ENCODE results near the gene IGFBP3. TPM values are rescaled to one million over a fixed set of nuclear protein-coding genes. Genes with fewer than 3 reads are reported as not detected.

The IGFBP3 gene
- total and polyA plus RNA-seq, 9 of the 15 experiments (the other 6 are each of a cell fraction or from before 2014, with no cell fraction given): 0.08 to 0.22 (median 0.10) TPM; not detected in 5

GRCh38 chr7:45873355-45873754 lies 47.7 kb downstream of the IGFBP3 start (continued):
- TF ChIP-seq ZNF277 (CRISPR knock-in tag; IDR thresholded peaks at IDR 0.05; ENCODE audit: borderline replicate concordance) (no peak), ZBTB26 (CRISPR knock-in tag; IDR thresholded peaks at IDR 0.05) (no peak)

GRCh38 chr7:45873035-45873354 lies 48.1 kb downstream of the IGFBP3 start, which contains the start of gene CCDC201:
CCDC201 (minus strand) TSS chr7:45873082; CDS start chr7:45873007, 75 bp downstream.
- Histone ChIP-seq H3K79me2 (ENCODE audit: control insufficient read depth, insufficient read depth, low read length) (no peaks in the 10 kb centered on the region), H3K4me1 (replicated peaks in 1 of 2; ENCODE audit: control insufficient read depth in 2 of 2, insufficient read depth in 2 of 2, low read length in 2 of 2) (no peaks in the 10 kb centered on the region; a peak in 1 of 5 replicates), H3K4me3 (no peak within 1 kb of the TSS), H3K9me1 (ENCODE audit: control insufficient read depth, insufficient read depth, low read length) (no peaks in the 10 kb centered on the region), H3K4me2 (ENCODE audit: insufficient read depth, low read length) (no peak within 1 kb of the TSS), H3K9me3 (replicated peaks; ENCODE audit: control insufficient read depth, insufficient read depth, low read depth, low read length) (no peaks in the 10 kb centered on the region), H3K36me3 (ENCODE audit: control insufficient read depth, insufficient read depth, low read length) (no peaks in the 10 kb centered on the region), H3K9ac (ENCODE audit: insufficient read depth in 1 of 2, low read depth in 2 of 2, low read length in 2 of 2) (no peak within 1 kb of the TSS), H2AFZ (ENCODE audit: low read depth, low read length) (no peak within 1 kb of the TSS), H3K27ac (ENCODE audit: extremely low read depth, low read depth, low read length) (no peak within 1 kb of the TSS), H3K27me3 (ENCODE audit: control insufficient read depth in 2 of 2, insufficient read depth in 2 of 2, low read length in 2 of 2) (no peaks in the 10 kb centered on the region), H4K20me1 (replicated peaks; ENCODE audit: control insufficient read depth, insufficient read depth, low read length) (no peaks in the 10 kb centered on the region)
- ATAC-seq (no peak), FAIRE-seq (no peak), DNase-seq (ENCODE audit: extremely low read depth in 1 of 4, low spot score in 3 of 4) (no peak)
- 7% methylated on average over 2 of the region's 7 CpGs for WGBS (ENCODE audit: insufficient coverage, low coverage, missing lambda C conversion rate)
- intact Hi-C loops (cut with micrococcal nuclease) (no loop called here), in situ Hi-C loops (cut with MboI) (loop anchor here (25.0 kb wide), 1 partner anchor 711 kb away; the partner anchor contains the start of gene RAMP3)
- BruUV-seq (replicated peaks): no TSS peak
- ChIA-PET CTCF (ENCODE audit: low intra/inter-chr PET ratio) (no interaction called here), POLR2A (no interaction called here)
- no peak for TF ChIP-seq ZNF232 (CRISPR knock-in tag; IDR thresholded peaks at IDR 0.05)
- no peak for TF ChIP-seq FOXJ3 (CRISPR knock-in tag; IDR thresholded peaks at IDR 0.05)
- TF ChIP-seq ETS1 (conservative IDR thresholded peaks at IDR 0.05; ENCODE audit: control insufficient read depth, low read depth, low read length): no peak
- no peak for TF ChIP-seq TAF9B (IDR thresholded peaks at IDR 0.05; ENCODE audit: partially characterized antibody)
- no peak for TF ChIP-seq KAT2B (IDR thresholded peaks at IDR 0.05; ENCODE audit: low read depth, low read length)
- no peak for TF ChIP-seq JUN (IDR thresholded peaks at IDR 0.05; ENCODE audit: borderline replicate concordance, low read depth, low read length)
- TF ChIP-seq JUN (CRISPR knock-in tag; IDR thresholded peaks at IDR 0.05; ENCODE audit: borderline replicate concordance): no peak
- no peak for TF ChIP-seq ZNF780A (CRISPR knock-in tag; IDR thresholded peaks at IDR 0.05)
- no peak for TF ChIP-seq ZNF354B (CRISPR knock-in tag; IDR thresholded peaks at IDR 0.05)
- no peak for TF ChIP-seq SMARCA5 (IDR thresholded peaks at IDR 0.05)
- TF ChIP-seq SMC3 (conservative IDR thresholded peaks at IDR 0.05; ENCODE audit: insufficient read depth, low read depth, low read length): no peak
